Prostate gland (tissue), 2 donors: ENCODE data around the gene ATP9A.

Experiments
- CTCF ChIP-seq, 4 experiments: fragments of 200-600 bp in 2 of 4; fragments of 450-650 bp in 2 of 4; sonication (generic) in 2 of 4; IDR thresholded peaks; 1 replicate in 3 of 4; 2 replicates in 1 of 4; pipeline ENCODE4 v1.5.1; 2016 to 2019; ENCODE audit warnings: antibody characterized with exemption in 4 of 4, mild to moderate bottlenecking in 2 of 4, moderate library complexity in 2 of 4
- POLR2AphosphoS5 ChIP-seq: sonication (generic); formaldehyde crosslinking; IDR thresholded peaks from one replicate; pipeline ENCODE4 v1.6.1; 2017; ENCODE audit warnings: antibody characterized with exemption

GRCh38 chr20:51563174-51563485, 205.1 kb downstream of the ATP9A start:
- TF ChIP-seq CTCF (IDR thresholded peaks at IDR 0.05) = no peak
- TF ChIP-seq POLR2AphosphoS5 = no peak
